Stimulated activated CD4-positive, alpha-beta T cell treated with anti-CD3 and anti-CD28 coated beads, Interleukin-2, amount 100 ng/mL, for 4 hours (primary cell): ENCODE data around the gene CACNA1E.
"Not testable (repeated sequence)": the region's sequence is repeated elsewhere in the genome, so short reads cannot be mapped to it uniquely, and the experiment has no call there.

Experiments
- DNase-seq: peaks from one replicate; pipeline ENCODE4 v3.0.0-alpha.2; 2020; ENCODE audit warnings: low read depth

CACNA1E gene

GRCh38 chr1:181517181-181517875, 34.0 kb downstream of the CACNA1E start:
- no peak for DNase-seq

DNA sequence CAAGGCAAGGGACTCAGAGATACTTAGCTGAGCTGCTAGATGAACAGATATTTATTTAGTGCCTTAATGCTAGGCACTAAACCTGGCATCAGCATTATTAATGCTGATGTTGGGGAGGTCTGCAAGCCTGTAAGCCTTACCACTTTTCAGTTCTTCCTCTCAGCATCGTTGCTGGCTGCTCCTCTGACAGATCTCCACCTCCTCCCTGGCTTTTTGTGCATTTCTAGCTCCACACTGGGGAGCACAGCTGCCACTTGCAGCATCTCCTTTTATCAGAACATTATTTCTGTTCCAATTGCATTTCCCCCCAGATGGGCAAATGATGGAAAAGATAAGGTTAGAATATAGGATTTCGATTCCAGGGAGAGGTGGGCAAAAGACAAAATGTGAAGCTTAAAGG, 34.8 kb downstream of the CACNA1E start:
- no peak for DNase-seq

DNA sequence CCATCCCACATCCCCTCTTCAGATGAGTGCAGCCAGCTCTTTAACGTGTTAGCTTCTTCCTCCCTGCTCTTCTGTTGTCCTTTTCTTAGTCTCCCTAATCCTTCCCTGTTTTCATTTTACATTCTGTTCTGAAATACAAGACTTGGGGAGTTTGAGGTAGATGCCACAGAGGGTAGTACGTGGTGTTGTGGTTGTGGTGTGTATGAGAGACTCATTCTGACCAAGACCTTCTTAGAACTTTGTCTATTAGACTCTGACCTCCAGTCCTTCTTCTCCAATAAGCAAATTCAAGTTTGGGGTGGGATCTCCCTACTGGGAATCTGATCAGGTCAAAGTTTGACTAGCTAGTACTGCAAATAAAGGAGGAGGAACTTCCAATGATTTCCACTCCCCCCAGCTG, 39.5 kb downstream of the CACNA1E start:
- no peak for DNase-seq

GRCh38 chr1:181525104-181525721, 41.9 kb downstream of the CACNA1E start:
- no peak for DNase-seq

- not testable (repeated sequence) for DNase-seq
Measured at GRCh38 chr1:181528241-181528640, 44.9 kb downstream of the CACNA1E start.

GRCh38 chr1:181531441-181531840, 48.1 kb downstream of the CACNA1E start:
- no peak for DNase-seq

DNA sequence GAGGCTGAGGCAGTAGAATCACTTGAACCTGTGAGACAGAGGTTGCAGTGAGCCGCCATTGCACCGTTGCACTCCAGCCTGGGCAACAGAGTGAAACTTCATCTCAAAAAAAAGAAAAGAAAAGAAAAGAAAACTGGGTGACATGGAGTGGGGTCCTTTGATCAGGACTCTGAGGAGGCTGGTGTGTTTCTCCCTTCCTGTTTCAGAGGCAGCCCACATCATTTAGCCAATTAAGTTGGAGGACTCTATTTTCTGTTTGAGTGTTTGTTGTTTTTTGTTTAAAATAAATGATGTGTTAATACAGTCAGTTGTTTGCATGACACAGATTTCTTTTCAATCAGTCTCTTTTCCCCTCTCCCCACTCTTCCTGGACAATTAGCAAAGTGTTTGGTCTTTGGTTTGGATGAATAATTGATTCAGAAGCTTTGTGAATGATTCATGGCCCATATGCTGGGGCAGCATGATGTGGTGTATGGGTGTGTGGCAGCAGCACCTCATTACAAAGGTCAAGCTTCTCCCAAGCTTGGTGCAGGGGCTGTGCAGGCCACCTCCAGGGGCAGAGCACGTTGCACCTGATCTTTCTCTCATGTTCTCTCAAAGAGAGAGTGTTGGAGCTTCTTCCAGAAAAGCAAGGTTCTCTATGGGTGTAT, 48.8 kb downstream of the CACNA1E start:
- no peak for DNase-seq

DNA sequence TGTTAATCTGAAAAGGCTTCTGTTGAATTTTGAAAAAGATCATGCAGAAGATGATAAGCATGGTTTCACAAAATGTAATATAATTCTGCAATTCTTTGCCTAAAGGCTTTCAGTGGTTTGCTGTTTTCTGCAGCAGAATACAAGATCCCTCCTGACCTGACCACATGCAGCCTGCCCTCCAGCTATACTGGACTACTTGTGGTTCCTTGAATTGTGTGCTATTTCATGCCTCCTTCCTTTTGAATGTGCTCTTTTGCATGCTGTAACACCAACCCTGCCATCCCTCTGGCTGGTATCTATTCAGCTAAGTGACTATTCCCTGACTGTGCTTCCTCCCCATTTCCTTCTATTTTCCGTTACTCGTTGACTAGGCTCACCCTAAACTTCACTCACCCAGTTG, 55.5 kb downstream of the CACNA1E start:
- DNase-seq = no peak

DNA sequence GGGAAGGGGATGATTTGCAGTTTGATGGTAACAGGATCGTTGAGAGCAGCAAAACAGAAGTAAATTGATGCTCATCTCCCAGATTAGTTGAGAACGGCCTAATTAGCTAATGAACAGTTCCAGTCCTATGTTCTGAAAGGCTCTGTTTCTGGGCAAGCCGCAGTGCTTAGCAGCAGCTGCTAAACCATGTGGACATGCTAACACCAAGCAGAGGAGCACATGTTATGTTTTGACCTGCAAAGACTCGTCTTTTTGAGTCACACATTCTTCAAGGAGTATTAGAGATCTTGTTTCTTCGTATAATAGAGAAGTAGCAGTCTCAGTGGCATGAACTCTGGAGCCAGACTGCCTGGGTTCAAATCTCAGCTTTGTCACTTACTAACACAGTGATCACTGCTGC, 58.1 kb downstream of the CACNA1E start:
- DNase-seq = no peak

- DNase-seq = no peak
Measured at GRCh38 chr1:181541947-181542346, 58.6 kb downstream of the CACNA1E start.

- DNase-seq = not testable (repeated sequence)
Measured at GRCh38 chr1:181542406-181542805, 59.1 kb downstream of the CACNA1E start.

DNA sequence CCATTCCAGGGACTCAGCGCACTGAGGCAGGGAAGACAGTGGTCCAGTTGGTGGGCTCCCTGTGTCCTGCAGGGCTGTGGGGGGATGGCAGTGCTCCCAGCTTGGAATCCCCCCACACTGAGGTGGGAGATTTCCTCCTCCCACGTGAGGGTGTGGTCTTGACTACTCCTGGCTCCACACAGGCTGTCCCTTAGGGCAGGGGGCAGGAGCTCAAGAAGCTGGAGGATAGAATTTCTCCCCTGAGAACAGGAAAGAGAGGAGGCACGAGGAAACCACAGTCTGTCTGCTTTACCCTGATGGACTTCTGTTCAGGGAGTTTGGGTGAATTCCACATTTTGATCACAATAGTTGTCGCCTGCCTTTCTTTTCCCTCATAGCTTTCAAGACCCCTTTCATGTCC, 62.1 kb downstream of the CACNA1E start:
- DNase-seq = no peak

DNA sequence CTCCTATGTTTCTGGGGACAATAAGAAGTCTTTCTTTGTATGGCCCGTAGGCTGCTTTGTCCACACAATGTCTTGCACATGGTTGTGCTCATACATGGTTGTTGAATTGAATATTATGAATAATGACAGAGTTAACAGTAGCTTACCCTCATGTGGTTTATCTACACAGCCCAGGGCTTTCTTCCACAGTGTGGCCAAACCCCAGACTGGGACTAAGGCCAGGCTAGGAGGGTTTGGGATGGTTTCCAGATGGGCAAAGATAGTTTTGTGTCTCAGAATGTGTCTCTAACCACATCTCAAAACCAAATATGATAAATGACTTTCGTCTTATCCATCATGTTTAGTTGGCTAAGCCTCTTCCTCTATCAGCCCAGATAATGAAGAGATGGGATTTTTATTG, 65.2 kb downstream of the CACNA1E start:
- no peak for DNase-seq

DNA sequence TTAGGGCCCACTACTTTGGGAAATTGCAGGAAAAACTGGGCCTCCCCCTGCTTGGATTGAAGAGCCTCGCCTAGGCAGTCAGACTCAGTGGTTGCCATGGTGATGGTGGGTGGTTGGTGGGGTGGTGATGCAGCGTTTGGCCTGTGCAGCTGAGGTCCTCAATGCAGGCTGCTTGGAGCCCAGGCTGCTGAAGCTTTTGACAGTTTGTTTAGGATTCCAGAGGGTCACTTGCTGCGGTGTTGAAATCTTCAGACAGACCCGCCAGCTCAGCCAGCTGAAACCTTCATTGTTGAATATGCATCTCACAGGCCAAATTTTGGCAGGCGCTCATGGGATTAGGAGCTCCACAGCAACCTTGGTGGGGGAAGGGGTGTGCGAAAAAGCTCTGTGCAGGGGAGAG, 67.9 kb downstream of the CACNA1E start:
- no peak for DNase-seq

DNA sequence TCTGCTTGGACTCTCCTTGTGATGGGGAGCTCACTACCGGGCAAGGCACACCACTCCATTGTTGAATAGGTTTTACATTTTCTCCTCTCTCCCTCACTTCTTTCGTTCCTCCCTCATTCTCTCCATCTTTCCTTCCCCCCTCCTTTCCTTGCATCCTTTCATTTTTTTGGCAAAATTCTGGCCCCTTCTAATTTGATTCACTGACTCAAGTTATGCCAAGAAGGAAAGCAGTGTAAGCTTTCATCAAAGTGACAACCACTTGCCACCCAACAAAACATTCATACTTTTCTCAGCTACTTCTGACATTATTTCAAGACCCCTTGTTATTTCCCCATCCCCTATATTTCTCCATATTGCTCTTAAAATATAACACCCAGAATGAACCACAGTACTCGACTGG, 68.4 kb downstream of the CACNA1E start:
- no peak for DNase-seq

DNA sequence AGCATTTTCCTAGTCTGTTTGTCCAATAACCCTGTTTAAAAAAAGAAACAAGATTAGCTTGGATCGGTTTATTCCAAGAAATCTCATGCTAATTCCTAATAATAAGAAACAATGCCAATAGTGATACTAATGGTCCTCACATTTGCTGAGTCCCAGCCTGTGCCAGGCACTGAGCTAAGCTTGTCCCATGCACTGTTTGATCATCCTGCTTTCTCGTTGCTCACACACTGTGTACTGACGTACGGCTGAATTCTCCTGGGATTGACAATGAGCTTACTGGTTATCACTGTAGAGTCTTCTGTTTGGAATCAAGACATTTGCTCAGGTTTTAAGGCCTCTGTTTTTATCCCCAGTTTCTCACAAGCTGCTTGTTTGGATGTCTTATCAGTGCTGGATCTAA, 71.1 kb downstream of the CACNA1E start:
- no peak for DNase-seq

GRCh38 chr1:181556631-181557030, 73.3 kb downstream of the CACNA1E start:
- no peak for DNase-seq

GRCh38 chr1:181557313-181557712, 74.0 kb downstream of the CACNA1E start:
- DNase-seq = no peak

DNA sequence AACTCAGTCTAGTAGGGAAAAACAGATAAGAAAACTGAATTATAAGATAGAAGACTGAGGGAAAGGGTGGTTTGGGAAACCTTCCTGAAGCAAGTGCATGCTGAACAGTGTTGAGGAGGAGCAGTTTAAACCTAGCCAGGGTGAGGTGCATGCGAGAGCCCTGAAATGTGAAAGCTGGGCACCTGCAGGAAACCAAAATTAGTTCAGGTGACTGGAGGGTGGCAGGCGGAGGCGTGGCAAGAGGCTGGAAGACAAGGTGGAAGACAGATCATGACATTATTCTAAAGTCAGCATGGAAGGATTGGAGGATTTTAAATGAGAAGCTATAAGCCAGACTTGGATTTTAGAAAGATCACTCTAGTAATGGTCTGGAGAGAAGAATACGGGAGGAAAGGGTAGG, 75.1 kb downstream of the CACNA1E start:
- DNase-seq = no peak

DNA sequence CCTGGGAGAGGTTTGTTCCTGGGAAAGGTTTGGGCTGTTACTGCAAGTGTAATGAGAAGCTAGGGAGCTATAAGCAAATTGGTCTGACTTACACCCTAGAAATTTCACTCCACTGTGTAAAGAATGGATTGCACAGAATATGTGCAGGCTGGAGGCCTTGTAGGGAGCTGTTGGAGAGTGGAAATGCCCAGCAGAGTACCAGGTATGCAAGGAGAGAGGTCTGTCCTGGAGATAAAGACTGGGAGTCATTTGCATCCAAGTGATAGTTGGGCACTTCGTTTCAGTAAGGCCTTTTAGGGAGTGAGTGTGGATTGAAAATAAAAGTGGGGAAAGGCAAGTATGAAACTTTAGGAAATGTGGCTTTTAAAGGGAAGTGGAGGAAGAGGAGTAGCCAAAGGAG, 75.8 kb downstream of the CACNA1E start:
- no peak for DNase-seq

DNA sequence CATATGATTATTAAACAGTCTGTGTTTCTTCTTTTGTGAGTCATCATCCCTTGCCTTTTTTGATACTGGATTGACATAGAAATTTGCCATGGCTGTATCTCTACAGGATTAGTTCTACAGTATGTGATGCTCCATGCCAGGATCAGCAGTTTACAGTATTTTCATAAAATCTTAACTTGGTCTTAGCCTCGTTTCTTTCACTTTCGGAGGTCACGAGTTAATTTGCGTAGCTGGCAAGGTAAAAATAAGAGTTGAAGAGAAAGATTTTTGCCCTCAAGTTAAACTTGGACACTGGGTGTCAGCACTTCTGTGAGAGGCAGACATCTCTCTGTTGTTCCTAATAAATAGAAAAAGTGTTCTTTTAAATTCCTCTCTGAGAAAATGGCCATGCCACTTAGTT, 79.1 kb downstream of the CACNA1E start:
- DNase-seq = no peak

GRCh38 chr1:181568736-181569135, 85.4 kb downstream of the CACNA1E start:
- DNase-seq = no peak

- no peak for DNase-seq
Measured at GRCh38 chr1:181577475-181577874, 94.2 kb downstream of the CACNA1E start.

DNA sequence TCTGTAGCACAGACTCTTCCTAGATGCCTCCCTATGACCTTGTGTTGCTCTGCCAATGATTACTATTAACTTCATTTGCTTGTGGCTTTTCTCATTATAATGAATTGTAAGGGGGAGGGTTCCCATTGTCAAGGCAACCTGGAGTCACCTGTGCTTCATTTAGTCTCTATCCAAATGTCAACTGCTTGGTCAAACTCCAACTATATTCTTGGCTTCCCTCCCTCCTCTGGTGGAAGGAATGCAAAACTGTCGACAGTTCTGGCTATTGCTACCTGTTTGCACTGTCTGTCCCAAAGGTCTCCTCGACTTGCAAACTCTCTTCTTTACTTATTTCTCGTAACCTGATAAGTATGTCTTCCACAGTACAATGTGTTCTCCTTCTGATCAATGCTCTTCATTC, 100.3 kb downstream of the CACNA1E start:
- no peak for DNase-seq
